GM23248 (cell line): Measurements from ENCODE around the gene NRDE2. TPM values are rescaled to one million over a fixed set of nuclear protein-coding genes. Genes with fewer than 3 reads are reported as not detected.
A peak's percentile ranks its signal among the peaks of the same experiment; 100 is the strongest.

Source experiments
- DNase-seq: peaks from one replicate; pipeline ENCODE4 v3.0.0-alpha.2; 2015
- H2AFZ ChIP-seq: fragments of 200-600 bp; sonication (generic); 2 replicates; pipeline ENCODE4 v1.6.1; 2016; ENCODE audit warnings: antibody characterized with exemption
- H3F3A ChIP-seq: fragments of 200-600 bp; sonication (generic); 2 replicates; pipeline ENCODE4 v1.6.1; 2016; ENCODE audit warnings: mild to moderate bottlenecking, antibody characterized with exemption, mixed run types; ENCODE audit not compliant: insufficient read depth
- H3K27ac ChIP-seq: fragments of 200-600 bp; sonication (generic); 2 replicates; pipeline ENCODE4 v1.5.1; 2016; ENCODE audit warnings: mild to moderate bottlenecking
- H3K27me3 ChIP-seq: fragments of 200-600 bp; sonication (generic); replicated peaks from 2 replicates; pipeline ENCODE4 v1.6.1; 2016; ENCODE audit warnings: mild to moderate bottlenecking; ENCODE audit not compliant: insufficient read depth
- H3K36me3 ChIP-seq: fragments of 200-600 bp; sonication (generic); 2 replicates; pipeline ENCODE4 v1.6.1; 2016; ENCODE audit warnings: low read depth, mild to moderate bottlenecking
- H3K4me1 ChIP-seq: fragments of 200-600 bp; sonication (generic); 2 replicates; pipeline ENCODE4 v1.6.1; 2016; ENCODE audit warnings: mild to moderate bottlenecking; ENCODE audit not compliant: insufficient read depth
- H3K4me2 ChIP-seq: fragments of 200-600 bp; sonication (generic); one replicate; pipeline ENCODE4 v1.6.1; 2016; ENCODE audit warnings: mild to moderate bottlenecking; ENCODE audit not compliant: unreplicated experiment
- H3K4me3 ChIP-seq: fragments of 200-600 bp; sonication (generic); 2 replicates; pipeline ENCODE4 v1.5.1; 2016; ENCODE audit warnings: mild to moderate bottlenecking
- H3K79me2 ChIP-seq: fragments of 200-600 bp; sonication (generic); 2 replicates; pipeline ENCODE4 v1.6.1; 2016; ENCODE audit warnings: mild to moderate bottlenecking; ENCODE audit not compliant: insufficient read depth
- H3K9ac ChIP-seq: fragments of 200-600 bp; sonication (generic); 2 replicates; pipeline ENCODE4 v1.6.1; 2016; ENCODE audit warnings: mild to moderate bottlenecking
- H3K9me2 ChIP-seq: fragments of 200-600 bp; sonication (generic); 2 replicates; pipeline ENCODE4 v1.6.1; 2016; ENCODE audit warnings: mixed run types, mild to moderate bottlenecking, moderate library complexity; ENCODE audit not compliant: insufficient read depth
- H3K9me3 ChIP-seq: fragments of 200-600 bp; sonication (generic); one replicate; pipeline ENCODE4 v1.6.1; 2017; ENCODE audit warnings: low read depth
- H4K20me1 ChIP-seq: fragments of 200-600 bp; sonication (generic); 2 replicates; pipeline ENCODE4 v1.6.0; 2016; ENCODE audit not compliant: insufficient read depth
- EZH2 ChIP-seq: fragments of 200-600 bp; sonication (generic); IDR thresholded peaks from 2 replicates; pipeline ENCODE4 v1.6.1; 2018; ENCODE audit warnings: antibody characterized with exemption, mild to moderate bottlenecking; ENCODE audit not compliant: insufficient read depth, poor library complexity, severe bottlenecking
- EZH2phosphoT487 ChIP-seq: fragments of 200-600 bp; sonication (generic); IDR thresholded peaks from 2 replicates; pipeline ENCODE4 v1.6.1; 2018; ENCODE audit warnings: antibody characterized with exemption, moderate library complexity, mild to moderate bottlenecking, low read depth; ENCODE audit not compliant: insufficient read depth
- WGBS, 2 experiments: methylation state at CpG; one replicate each; pipeline ENCODE4 v1.1.6; 2015 to 2017; ENCODE audit warnings: low lambda C conversion rate in 2 of 2, low coverage in 1 of 2; ENCODE audit errors: missing lambda C conversion rate in 2 of 2; 5-methylcytosine and 5-hydroxymethylcytosine counted together
- in situ Hi-C: fragments of 300-500 bp; cut with MboI; formaldehyde crosslinking; loops from 2 replicates; pipeline ENCODE4 v1.15.0; 2020
- polyA plus RNA-seq: library from polyadenylated mRNA; unstranded; fragments of >200 nt; fragmentation: Nextera tagmentation; extraction: Ambion mirVana; gene quantifications from 2 replicates; pipeline ENCODE4 v1.2.1, GENCODE V29; 2016
- total RNA-seq: library from RNA; depleted of rRNA; stranded (reverse); fragments of >200 nt; shearing (Covaris generic); gene quantifications from 2 replicates; pipeline ENCODE4 v1.2.3, GENCODE V29; 2014; rRNA removed

The NRDE2 gene, protein sequence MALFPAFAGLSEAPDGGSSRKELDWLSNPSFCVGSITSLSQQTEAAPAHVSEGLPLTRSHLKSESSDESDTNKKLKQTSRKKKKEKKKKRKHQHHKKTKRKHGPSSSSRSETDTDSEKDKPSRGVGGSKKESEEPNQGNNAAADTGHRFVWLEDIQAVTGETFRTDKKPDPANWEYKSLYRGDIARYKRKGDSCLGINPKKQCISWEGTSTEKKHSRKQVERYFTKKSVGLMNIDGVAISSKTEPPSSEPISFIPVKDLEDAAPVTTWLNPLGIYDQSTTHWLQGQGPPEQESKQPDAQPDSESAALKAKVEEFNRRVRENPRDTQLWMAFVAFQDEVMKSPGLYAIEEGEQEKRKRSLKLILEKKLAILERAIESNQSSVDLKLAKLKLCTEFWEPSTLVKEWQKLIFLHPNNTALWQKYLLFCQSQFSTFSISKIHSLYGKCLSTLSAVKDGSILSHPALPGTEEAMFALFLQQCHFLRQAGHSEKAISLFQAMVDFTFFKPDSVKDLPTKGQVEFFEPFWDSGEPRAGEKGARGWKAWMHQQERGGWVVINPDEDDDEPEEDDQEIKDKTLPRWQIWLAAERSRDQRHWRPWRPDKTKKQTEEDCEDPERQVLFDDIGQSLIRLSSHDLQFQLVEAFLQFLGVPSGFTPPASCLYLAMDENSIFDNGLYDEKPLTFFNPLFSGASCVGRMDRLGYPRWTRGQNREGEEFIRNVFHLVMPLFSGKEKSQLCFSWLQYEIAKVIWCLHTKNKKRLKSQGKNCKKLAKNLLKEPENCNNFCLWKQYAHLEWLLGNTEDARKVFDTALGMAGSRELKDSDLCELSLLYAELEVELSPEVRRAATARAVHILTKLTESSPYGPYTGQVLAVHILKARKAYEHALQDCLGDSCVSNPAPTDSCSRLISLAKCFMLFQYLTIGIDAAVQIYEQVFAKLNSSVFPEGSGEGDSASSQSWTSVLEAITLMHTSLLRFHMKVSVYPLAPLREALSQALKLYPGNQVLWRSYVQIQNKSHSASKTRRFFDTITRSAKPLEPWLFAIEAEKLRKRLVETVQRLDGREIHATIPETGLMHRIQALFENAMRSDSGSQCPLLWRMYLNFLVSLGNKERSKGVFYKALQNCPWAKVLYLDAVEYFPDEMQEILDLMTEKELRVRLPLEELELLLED
- total RNA-seq: 7.0 and 10.2 TPM in 2 replicates
- 8.9 and 9.4 TPM in 2 replicates for polyA plus RNA-seq

DNA sequence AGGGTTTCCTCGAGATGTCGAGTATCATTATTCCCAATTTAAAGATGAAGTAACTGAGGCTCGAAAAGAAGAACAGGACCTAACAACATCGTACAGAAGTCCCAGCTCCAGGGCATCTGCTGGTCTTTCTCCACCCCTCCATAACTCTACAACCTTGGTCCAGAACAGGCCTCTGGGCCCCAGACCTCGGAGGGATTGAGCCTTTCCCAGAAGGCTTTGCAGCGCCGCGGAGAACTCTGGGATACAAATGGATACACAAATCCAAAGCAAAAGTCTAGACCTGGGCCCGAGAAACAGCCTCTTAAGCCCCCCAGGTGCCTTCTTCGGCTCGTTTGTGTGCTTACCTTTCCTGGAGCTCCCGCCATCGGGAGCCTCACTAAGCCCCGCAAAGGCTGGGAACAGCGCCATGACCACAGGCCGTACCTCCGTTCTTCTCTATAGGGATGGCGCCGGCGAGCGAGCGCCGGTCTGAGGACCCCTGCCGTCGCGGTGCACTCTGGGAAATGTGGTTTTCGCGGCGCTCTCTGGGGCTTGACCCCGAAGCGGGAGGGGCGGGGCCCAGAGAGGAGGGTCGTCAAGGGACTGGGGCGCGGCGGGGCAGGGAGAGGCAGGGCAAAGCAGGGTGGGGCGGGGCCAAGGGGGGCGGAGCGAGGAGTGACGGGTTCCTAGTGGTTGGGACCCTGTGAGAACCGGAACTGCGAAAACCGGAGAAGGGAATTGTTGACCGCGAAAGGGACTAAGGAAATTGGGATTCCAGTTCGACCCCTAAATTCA lies at the start of gene NRDE2:
NRDE2 (minus strand) TSS at position 445 of the 774 bp plus-strand sequence; CDS start at position 408, 37 bp downstream.
- peak within 1 kb of the TSS; percentile 94 for H3K4me2 ChIP-seq
- peak within 1 kb of the TSS; percentile 86 for H3K4me3 ChIP-seq
- H4K20me1 ChIP-seq: no peaks in the 10 kb centered on the region
- no peaks in the 10 kb centered on the region for H3K36me3 ChIP-seq
- DNase-seq: peak; percentile 98
- H3K79me2 ChIP-seq: peaks cover 50% of the 10 kb centered on the region
- no peaks in the 10 kb centered on the region for H3K9me2 ChIP-seq
- WGBS, 2 experiments: 1 to 2% methylated on average over 38 to 42 of the region's 46 CpGs
- peak within 1 kb of the TSS; percentile 85 for H2AFZ ChIP-seq
- in situ Hi-C loops: no loop called here
- TF ChIP-seq EZH2: no peak
- TF ChIP-seq EZH2phosphoT487: no peak
- H3F3A ChIP-seq: peaks cover 10% of the 10 kb centered on the region; the same call in 1 of the 2 replicates
- H3K9me3 ChIP-seq: no peaks in the 10 kb centered on the region
- H3K9ac ChIP-seq: peak within 1 kb of the TSS; percentile 90
- H3K27ac ChIP-seq: peak within 1 kb of the TSS; percentile 80
- peaks cover 12% of the 10 kb centered on the region for H3K4me1 ChIP-seq
- H3K27me3 ChIP-seq: peaks cover 7% of the 10 kb centered on the region; the same call in 1 of the 2 replicates

DNA sequence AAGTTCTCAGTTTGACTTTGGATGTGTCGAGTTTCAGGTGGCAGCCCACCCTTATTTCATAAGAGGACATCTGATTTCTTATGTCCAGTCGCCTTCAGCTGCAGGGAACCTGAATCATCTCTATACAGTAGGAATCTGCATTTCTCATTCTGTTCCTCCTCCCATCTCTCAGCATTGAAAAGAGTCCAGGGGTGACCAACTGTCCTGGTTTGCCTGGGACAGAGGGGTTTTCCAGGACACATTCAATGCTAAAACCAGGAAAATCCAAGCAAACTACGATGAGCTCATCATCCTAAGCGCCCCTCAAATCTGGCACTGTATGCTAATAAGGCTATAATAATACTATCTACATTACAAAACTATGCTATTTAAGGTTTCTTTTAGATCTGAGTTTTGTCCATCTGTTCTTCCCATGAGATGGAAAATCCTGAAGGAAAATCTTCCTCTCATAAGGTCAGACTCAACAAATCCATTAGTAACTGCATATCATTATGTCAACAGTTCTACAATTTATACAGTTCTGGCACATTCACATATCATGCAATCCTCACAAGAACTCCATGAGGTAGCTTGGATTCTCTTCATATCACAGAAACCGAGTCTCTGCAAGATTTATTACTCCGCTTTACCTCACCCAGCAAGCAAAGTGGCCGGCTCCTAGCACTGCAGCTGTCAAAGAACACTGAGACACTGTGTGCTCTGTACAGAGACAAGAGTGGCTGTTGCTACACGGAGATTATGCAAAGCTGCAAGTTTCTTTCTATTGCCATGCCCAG lies 49.5 kb upstream of the NRDE2 start:
- no peak for TF ChIP-seq EZH2
- H3K9ac ChIP-seq: peak overlapping the region; percentile 98
- H4K20me1 ChIP-seq: no peaks in the 10 kb centered on the region
- H3K27ac ChIP-seq: peak overlapping the region; percentile 99; the same call in 1 of the 2 replicates
- WGBS, 2 experiments: 40 to 41% methylated on average over 8 of the region's 8 CpGs
- H3K36me3 ChIP-seq: no peaks in the 10 kb centered on the region
- peak overlapping the region; percentile 80 for H3K4me3 ChIP-seq
- in situ Hi-C loops: no loop called here
- H3K4me2 ChIP-seq: peak overlapping the region; percentile 91
- DNase-seq: peak; percentile 55
- no peaks in the 10 kb centered on the region for H3K9me3 ChIP-seq
- H3K79me2 ChIP-seq: no peaks in the 10 kb centered on the region
- no peaks in the 10 kb centered on the region for H3K27me3 ChIP-seq
- H2AFZ ChIP-seq: peak overlapping the region; percentile 84
- H3F3A ChIP-seq: peaks cover 18% of the 10 kb centered on the region
- no peaks in the 10 kb centered on the region for H3K9me2 ChIP-seq
- peaks cover 25% of the 10 kb centered on the region for H3K4me1 ChIP-seq

DNA sequence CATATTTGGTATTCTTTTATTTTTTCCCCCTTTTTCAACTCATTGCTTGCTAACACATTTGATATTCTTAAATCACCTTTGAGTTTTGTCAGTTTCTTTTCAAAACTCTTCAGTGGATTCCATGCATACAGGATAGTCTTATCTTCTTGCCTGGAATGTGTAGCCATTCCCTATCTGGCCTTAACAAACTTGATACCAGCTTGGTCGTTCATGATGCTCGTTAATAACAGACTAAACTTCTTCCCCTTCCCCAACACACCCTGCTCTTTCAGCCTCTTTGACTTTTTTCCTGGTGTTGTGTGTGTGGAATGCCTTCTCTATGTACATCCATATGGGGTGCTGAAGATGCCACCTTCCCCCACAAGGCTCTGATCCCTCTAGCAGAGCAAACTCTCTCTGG lies 47.4 kb upstream of the NRDE2 start:
- H3K9me2 ChIP-seq: no peaks in the 10 kb centered on the region
- TF ChIP-seq EZH2phosphoT487: no peak
- no peak for TF ChIP-seq EZH2
- H3K9me3 ChIP-seq: no peaks in the 10 kb centered on the region
- no peak overlapping the region for H2AFZ ChIP-seq
- no peaks in the 10 kb centered on the region for H3K36me3 ChIP-seq
- no peak overlapping the region for H3K9ac ChIP-seq
- no peaks in the 10 kb centered on the region for H3K79me2 ChIP-seq
- H3K4me1 ChIP-seq: peaks cover 14% of the 10 kb centered on the region
- 75 to 78% methylated on average over 2 of the region's 2 CpGs for WGBS, 2 experiments
- H3K27me3 ChIP-seq: no peaks in the 10 kb centered on the region
- no peaks in the 10 kb centered on the region for H4K20me1 ChIP-seq
- no peak overlapping the region for H3K27ac ChIP-seq
- H3K4me2 ChIP-seq: no peak overlapping the region
- in situ Hi-C loops: no loop called here
- H3F3A ChIP-seq: peaks cover 6% of the 10 kb centered on the region
- DNase-seq: no peak
- no peak overlapping the region for H3K4me3 ChIP-seq
